IPS-20b (cell line): Measurements from ENCODE around the gene GPATCH11.

Experiments
- H3K27ac ChIP-seq: one replicate; pipeline ENCODE4 v1.5.1; 2013; ENCODE audit warnings: low read length
- H3K27me3 ChIP-seq: 2 replicates; pipeline ENCODE4 v1.6.1; 2013; ENCODE audit warnings: mild to moderate bottlenecking, low read length, inconsistent platforms; ENCODE audit not compliant: insufficient read depth
- H3K36me3 ChIP-seq: 2 replicates; pipeline ENCODE4 v1.6.1; 2013; ENCODE audit warnings: low read depth, mild to moderate bottlenecking, inconsistent platforms, low read length, moderate library complexity; ENCODE audit not compliant: insufficient read depth
- H3K4me1 ChIP-seq: 2 replicates; pipeline ENCODE4 v1.6.1; 2013; ENCODE audit warnings: mild to moderate bottlenecking, control low read depth, inconsistent platforms, low read length, moderate library complexity; ENCODE audit not compliant: insufficient read depth
- H3K4me3 ChIP-seq: 2 replicates; pipeline ENCODE4 v1.5.1; 2013; ENCODE audit warnings: mild to moderate bottlenecking, low read length, inconsistent platforms
- H3K9ac ChIP-seq: 2 replicates; pipeline ENCODE4 v1.6.1; 2013; ENCODE audit warnings: low read depth, mild to moderate bottlenecking, inconsistent platforms, low read length, moderate library complexity
- H3K9me3 ChIP-seq: 2 replicates; pipeline ENCODE4 v1.6.1; 2013; ENCODE audit warnings: mild to moderate bottlenecking, low read depth, low read length, inconsistent platforms; ENCODE audit not compliant: insufficient read depth

Gene GPATCH11

DNA sequence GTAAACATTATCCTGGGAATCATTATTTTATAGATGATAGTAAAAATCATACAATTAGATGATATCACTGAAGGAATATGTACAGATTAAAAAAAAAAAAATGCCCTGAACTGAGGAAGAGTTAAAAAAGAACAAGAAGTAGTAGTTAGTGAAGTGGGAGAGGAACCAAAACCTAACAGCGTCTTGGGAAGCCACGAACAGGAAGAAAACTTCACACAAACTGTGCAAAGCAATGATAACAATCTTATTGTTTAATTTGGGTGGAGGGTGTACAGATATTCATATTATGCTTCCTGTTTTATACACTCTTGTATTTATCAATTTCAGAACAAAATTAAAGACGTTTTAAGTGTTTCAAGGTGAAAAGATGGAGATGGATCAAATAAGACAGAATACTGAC is 3.6 kb upstream of the GPATCH11 start:
- Histone ChIP-seq H3K36me3 (peaks cover 36% of the 10 kb centered on the region), H3K27ac (no peak overlapping the region), H3K4me3 (no peak overlapping the region)

GRCh38 chr2:37084797-37085196 is 479 bp downstream of the GPATCH11 start:
- Histone ChIP-seq H3K27me3 (no peaks in the 10 kb centered on the region), H3K36me3 (peaks cover 13% of the 10 kb centered on the region), H3K4me1 (no peaks in the 10 kb centered on the region), H3K9me3 (no peaks in the 10 kb centered on the region), H3K27ac (no peak overlapping the region), H3K4me3 (peak overlapping the region; percentile 92), H3K9ac (peak overlapping the region; percentile 50; the same call in 1 of the 2 replicates)

More for the DNA sequence above, 3.6 kb upstream of the GPATCH11 start:
- Histone ChIP-seq H3K27me3 (no peaks in the 10 kb centered on the region), H3K4me1 (no peaks in the 10 kb centered on the region), H3K9ac (no peak overlapping the region), H3K9me3 (no peaks in the 10 kb centered on the region)

GRCh38 chr2:37085731-37086147 is 1.4 kb downstream of the GPATCH11 start:
- no peak overlapping the region for H3K4me3 ChIP-seq
- no peak overlapping the region for H3K27ac ChIP-seq
- no peaks in the 10 kb centered on the region for H3K27me3 ChIP-seq
- H3K36me3 ChIP-seq: peaks cover 8% of the 10 kb centered on the region; the same call in 1 of the 2 replicates
- H3K9me3 ChIP-seq: no peaks in the 10 kb centered on the region
- no peaks in the 10 kb centered on the region for H3K4me1 ChIP-seq
- H3K9ac ChIP-seq: no peak overlapping the region

DNA sequence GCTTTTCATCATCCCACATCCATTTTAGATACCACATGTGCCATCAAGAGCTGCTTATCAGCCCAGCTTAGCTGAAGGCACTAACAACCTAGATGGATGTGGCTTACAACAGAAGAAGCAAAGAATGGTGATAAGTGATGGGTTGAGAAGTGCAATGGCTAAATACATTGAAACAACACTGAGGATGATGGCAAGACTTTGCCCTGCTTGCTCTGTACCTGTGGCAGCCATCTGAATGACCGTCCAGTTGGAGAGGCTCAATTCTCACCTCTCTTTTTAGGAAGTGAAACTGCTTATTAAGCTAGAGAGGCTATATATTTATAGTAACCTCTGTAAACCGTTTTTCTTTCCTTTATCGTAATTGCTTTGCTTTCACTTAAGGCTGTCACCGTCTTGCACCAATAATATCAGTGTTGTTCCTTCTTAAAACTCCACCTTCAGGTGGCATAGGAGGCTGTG is 5.7 kb downstream of the GPATCH11 start:
- H3K4me1 ChIP-seq: no peaks in the 10 kb centered on the region
- H3K9ac ChIP-seq: no peak overlapping the region
- no peak overlapping the region for H3K4me3 ChIP-seq
- peaks cover 8% of the 10 kb centered on the region; the same call in 1 of the 2 replicates for H3K36me3 ChIP-seq
- no peaks in the 10 kb centered on the region for H3K9me3 ChIP-seq
- no peaks in the 10 kb centered on the region for H3K27me3 ChIP-seq
- no peak overlapping the region for H3K27ac ChIP-seq

DNA sequence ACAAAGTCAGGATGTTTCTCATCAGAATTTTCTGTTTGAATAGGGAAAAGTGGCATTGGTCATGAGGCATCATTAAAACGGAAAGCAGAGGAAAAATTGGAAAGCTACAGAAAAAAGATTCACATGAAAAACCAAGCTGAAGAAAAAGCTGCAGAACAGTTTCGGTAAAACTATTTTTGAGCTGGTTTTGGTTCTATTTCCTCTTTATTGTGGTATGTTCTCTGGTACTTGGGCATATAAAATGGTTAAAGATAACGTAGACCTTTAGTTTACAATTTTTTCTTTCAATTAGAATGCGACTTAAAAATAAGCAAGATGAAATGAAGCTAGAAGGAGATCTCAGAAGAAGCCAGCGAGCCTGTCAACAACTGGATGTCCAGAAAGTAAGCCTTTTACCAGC is 7.6 kb downstream of the GPATCH11 start:
- Histone ChIP-seq H3K27ac (no peak overlapping the region), H3K9me3 (no peaks in the 10 kb centered on the region), H3K36me3 (peaks cover 12% of the 10 kb centered on the region; the same call in 1 of the 2 replicates), H3K27me3 (no peaks in the 10 kb centered on the region), H3K4me3 (no peak overlapping the region), H3K4me1 (no peaks in the 10 kb centered on the region), H3K9ac (no peak overlapping the region)

DNA sequence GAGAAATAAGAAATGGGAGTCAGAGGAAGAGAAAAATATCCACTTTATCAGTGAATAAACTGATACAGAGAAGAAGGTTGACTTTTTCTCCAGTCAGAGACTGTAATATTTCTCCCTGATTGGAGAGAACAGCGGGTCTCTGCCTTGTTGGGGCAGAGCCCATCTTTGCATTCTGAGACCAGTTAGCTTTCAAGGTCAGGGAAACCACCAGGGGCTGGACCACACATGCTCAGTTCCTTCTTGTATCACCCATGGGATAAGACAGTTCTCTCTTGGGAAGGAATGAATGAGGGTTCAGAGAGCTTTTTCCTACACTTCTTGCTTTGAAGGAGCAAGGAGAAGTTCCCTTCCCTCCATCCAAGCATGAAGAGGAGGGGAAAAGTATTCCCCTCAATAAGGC is 12.2 kb downstream of the GPATCH11 start:
- Histone ChIP-seq H3K27ac (no peak overlapping the region), H3K27me3 (no peaks in the 10 kb centered on the region), H3K4me3 (no peak overlapping the region), H3K9ac (no peak overlapping the region), H3K36me3 (peaks cover 12% of the 10 kb centered on the region; the same call in 1 of the 2 replicates), H3K9me3 (no peaks in the 10 kb centered on the region), H3K4me1 (no peaks in the 10 kb centered on the region)

GRCh38 chr2:37098416-37099118 is 14.2 kb downstream of the GPATCH11 start:
- Histone ChIP-seq H3K27me3 (no peaks in the 10 kb centered on the region), H3K4me3 (no peak overlapping the region), H3K9me3 (no peaks in the 10 kb centered on the region), H3K9ac (no peak overlapping the region), H3K36me3 (peaks cover 16% of the 10 kb centered on the region; the same call in 1 of the 2 replicates), H3K27ac (no peak overlapping the region), H3K4me1 (no peaks in the 10 kb centered on the region)

GRCh38 chr2:37100054-37100453 is 15.7 kb downstream of the GPATCH11 start:
- H3K9me3 ChIP-seq: no peaks in the 10 kb centered on the region
- H3K36me3 ChIP-seq: peaks cover 8% of the 10 kb centered on the region; the same call in 1 of the 2 replicates
- peaks cover 4% of the 10 kb centered on the region; the same call in 1 of the 2 replicates for H3K4me1 ChIP-seq
- H3K27me3 ChIP-seq: no peaks in the 10 kb centered on the region
- H3K4me3 ChIP-seq: no peak overlapping the region
- H3K9ac ChIP-seq: no peak overlapping the region
- H3K27ac ChIP-seq: no peak overlapping the region

DNA sequence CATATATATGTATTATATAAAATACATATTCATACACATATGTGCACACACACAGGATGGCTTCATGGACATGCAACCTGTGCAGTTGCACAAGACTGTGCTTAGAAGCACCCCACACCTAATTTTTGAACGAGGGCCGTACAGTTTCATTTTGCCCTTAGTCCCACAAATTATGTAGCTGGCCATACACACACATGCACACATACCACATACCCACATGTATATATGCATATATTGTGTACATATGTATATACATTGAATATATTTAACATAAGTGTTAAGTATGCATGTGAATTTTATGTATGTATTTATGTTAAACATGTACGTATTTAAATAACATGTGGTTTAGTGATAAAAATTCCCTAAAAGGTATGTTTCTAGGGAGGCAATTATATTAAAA is 18.3 kb downstream of the GPATCH11 start:
- Histone ChIP-seq H3K27me3 (no peaks in the 10 kb centered on the region), H3K9me3 (no peaks in the 10 kb centered on the region), H3K36me3 (peaks cover 18% of the 10 kb centered on the region)

GRCh38 chr2:37104178-37104577 is 19.9 kb downstream of the GPATCH11 start:
- Histone ChIP-seq H3K9me3 (no peaks in the 10 kb centered on the region), H3K27ac (no peak overlapping the region), H3K4me3 (no peak overlapping the region), H3K4me1 (peaks cover 4% of the 10 kb centered on the region; the same call in 1 of the 2 replicates), H3K27me3 (no peaks in the 10 kb centered on the region), H3K9ac (no peak overlapping the region), H3K36me3 (peaks cover 28% of the 10 kb centered on the region)

More for the DNA sequence above, 18.3 kb downstream of the GPATCH11 start:
- no peak overlapping the region for H3K4me3 ChIP-seq
- no peak overlapping the region for H3K27ac ChIP-seq
- no peak overlapping the region for H3K9ac ChIP-seq
- H3K4me1 ChIP-seq: peaks cover 4% of the 10 kb centered on the region; the same call in 1 of the 2 replicates

- H3K36me3 ChIP-seq: peaks cover 35% of the 10 kb centered on the region
- peaks cover 4% of the 10 kb centered on the region; the same call in 1 of the 2 replicates for H3K4me1 ChIP-seq
- no peak overlapping the region for H3K27ac ChIP-seq
- no peaks in the 10 kb centered on the region for H3K9me3 ChIP-seq
- H3K27me3 ChIP-seq: no peaks in the 10 kb centered on the region
- no peak overlapping the region for H3K9ac ChIP-seq
- H3K4me3 ChIP-seq: no peak overlapping the region
Observed at GRCh38 chr2:37105150-37105549, 20.8 kb downstream of the GPATCH11 start.

GRCh38 chr2:37109523-37109922 is 25.2 kb downstream of the GPATCH11 start:
- H3K9me3 ChIP-seq: no peaks in the 10 kb centered on the region
- no peak overlapping the region for H3K4me3 ChIP-seq
- peaks cover 4% of the 10 kb centered on the region; the same call in 1 of the 2 replicates for H3K4me1 ChIP-seq
- H3K9ac ChIP-seq: no peak overlapping the region
- no peaks in the 10 kb centered on the region for H3K27me3 ChIP-seq
- H3K27ac ChIP-seq: no peak overlapping the region
- peaks cover 40% of the 10 kb centered on the region for H3K36me3 ChIP-seq
